Mucosa of descending colon (tissue), 3 donors: ENCODE data around the gene EVI2A. TPM values are rescaled to one million over a fixed set of nuclear protein-coding genes. Genes with fewer than 3 reads are reported as not detected.
"Not testable (repeated sequence)": the region's sequence is repeated elsewhere in the genome, so short reads cannot be mapped to it uniquely, and the experiment has no call there.

Experiments
- ATAC-seq: fragments of 200-7000 bp; cut with Tn5 transposase; one replicate; pipeline ENCODE4 v1.9.1; 2020; ENCODE audit warnings: mild to moderate bottlenecking, moderate library complexity
- DNase-seq, 3 donors: peaks; one replicate each; pipeline ENCODE4 v3.0.0-alpha.2; 2020
- H3K36me3 ChIP-seq: fragments of 200-600 bp; one replicate; pipeline ENCODE4 v1.8.0; 2021; ENCODE audit warnings: low read depth, mild to moderate bottlenecking
- H3K4me1 ChIP-seq: fragments of 200-600 bp; one replicate; pipeline ENCODE4 v1.8.0; 2021; ENCODE audit warnings: low read depth, mild to moderate bottlenecking
- H3K4me3 ChIP-seq: fragments of 200-600 bp; one replicate; pipeline ENCODE4 v1.8.0; 2021; ENCODE audit warnings: mild to moderate bottlenecking
- H3K9me3 ChIP-seq: fragments of 200-600 bp; one replicate; pipeline ENCODE4 v1.8.0; 2021; ENCODE audit warnings: mild to moderate bottlenecking
- CTCF ChIP-seq: fragments of 200-600 bp; IDR thresholded peaks from one replicate; pipeline ENCODE4 v1.8.0; 2022; ENCODE audit warnings: antibody characterized with exemption, mild to moderate bottlenecking
- intact Hi-C, 2 donors: fragments of 100-400 bp; cut with DNase I in 1 of 2; cut with micrococcal nuclease in 1 of 2; formaldehyde crosslinking; loops; one replicate each; pipeline versions ENCODE4 v1.11.0 to v1.11.1; 2022; cut with DNase I, micrococcal nuclease
- total RNA-seq, 3 donors: library from RNA; stranded (reverse); fragmentation: NEBNext Ultra II Directional in 2 of 3; extraction: Animal tissue kit (Norgen Biotek cat#: 25700) in 2 of 3; gene quantifications; one replicate each; pipeline versions ENCODE4 v1.2.1 to v1.2.4, GENCODE V29; 2021 to 2023
- donor health status: DM: no; HTN: no; CAD: no; lungs with moderate emphysema.
- donor health status: DM: no; HTN: no; CAD: no.
- donor health status: DM: no; HTN: yes; CAD: no.

Gene EVI2A
- total RNA-seq, 3 donors from 2014 or later, result 2.8 to 6.0 (median 4.0) TPM

- peaks cover 2% of the 10 kb centered on the region for H3K4me1 ChIP-seq
- no peak for ATAC-seq
- H3K4me3 ChIP-seq, result no peak overlapping the region
- H3K9me3 ChIP-seq, result no peaks in the 10 kb centered on the region
- DNase-seq, result no peak
- intact Hi-C loops, result no loop called here
- TF ChIP-seq CTCF, result no peak
- H3K36me3 ChIP-seq, result no peaks in the 10 kb centered on the region
These were observed 2.4 kb downstream of the EVI2A start for GRCh38 chr17:31318851-31319661.

GRCh38 chr17:31318298-31318801, 3.1 kb downstream of the EVI2A start:
- no peak overlapping the region for H3K4me3 ChIP-seq
- ATAC-seq (peak; percentile 45), DNase-seq (peak in 1 of 3 donors; percentile 45)
- no peak for TF ChIP-seq CTCF
- intact Hi-C loops, result no loop called here
- peaks cover 4% of the 10 kb centered on the region for H3K4me1 ChIP-seq
- H3K36me3 ChIP-seq, result no peaks in the 10 kb centered on the region
- H3K9me3 ChIP-seq, result no peaks in the 10 kb centered on the region

- DNase-seq (no peak), ATAC-seq (no peak)
- Histone ChIP-seq H3K4me1 (peaks cover 4% of the 10 kb centered on the region), H3K36me3 (no peaks in the 10 kb centered on the region), H3K9me3 (no peaks in the 10 kb centered on the region), H3K4me3 (no peak overlapping the region)
- intact Hi-C loops, result no loop called here
- no peak for TF ChIP-seq CTCF
These were observed 6.7 kb downstream of the EVI2A start for GRCh38 chr17:31314782-31315100.

- TF ChIP-seq CTCF, result no peak
- H3K9me3 ChIP-seq, result no peaks in the 10 kb centered on the region
- DNase-seq, result peak in 1 of 3 donors; percentile 21
- peaks cover 6% of the 10 kb centered on the region for H3K4me1 ChIP-seq
- no peak within 1 kb of the TSS for H3K4me3 ChIP-seq
- ATAC-seq, result peak; percentile 88
- no peaks in the 10 kb centered on the region for H3K36me3 ChIP-seq
- intact Hi-C loops, result no loop called here
These were observed 7.2 kb downstream of the EVI2A start, which contains the start of gene EVI2B for GRCh38 chr17:31313982-31314781. Gene EVI2B (minus strand): TSS chr17:31314054. CDS start chr17:31305609, 8,445 bp downstream.

- DNase-seq, result peak; percentile 18 to 66 (median 26)
- H3K4me1 ChIP-seq, result peaks cover 12% of the 10 kb centered on the region
- ATAC-seq, H3K9me3 ChIP-seq, H3K36me3 ChIP-seq, H3K4me3 ChIP-seq, intact Hi-C loops: not testable (repeated sequence)
These were observed 9.2 kb downstream of the EVI2A start for GRCh38 chr17:31312223-31312622.

GRCh38 chr17:31311526-31311925, 9.9 kb downstream of the EVI2A start:
- DNase-seq (no peak), ATAC-seq (no peak)
- intact Hi-C loops, result no loop called here
- Histone ChIP-seq H3K36me3 (no peaks in the 10 kb centered on the region), H3K9me3 (no peaks in the 10 kb centered on the region), H3K4me1 (peaks cover 12% of the 10 kb centered on the region), H3K4me3 (no peak overlapping the region)
- no peak for TF ChIP-seq CTCF
